ENCODE results near the gene ZNHIT2.

GRCh38 chr11:65111159-65111743, 6.2 kb downstream of the ZNHIT2 start:
- TF ChIP-seq GATA2 (IDR thresholded peaks at IDR 0.05; ENCODE audit: low read depth, low read length) (no peak), GATA3 (IDR thresholded peaks at IDR 0.05; ENCODE audit: low read depth, low read length) (no peak)

All from SH-SY5Y (cell line).